Adipose tissue (tissue), 3 donors: ENCODE measurements around the gene TSPEAR. TPM values are rescaled to one million over a fixed set of nuclear protein-coding genes. Genes with fewer than 3 reads are reported as not detected.

ENCODE experiments used
- H3K27ac ChIP-seq: one replicate; pipeline ENCODE4 v1.5.1; 2013; ENCODE audit warnings: low read depth, low read length
- WGBS, 3 donors: extraction: QIAGEN DNeasy Blood & Tissue Kit; methylation state at CpG; one replicate each; pipeline ENCODE4 v1.1.7; 2013; 5-methylcytosine and 5-hydroxymethylcytosine counted together
- polyA plus RNA-seq, 3 donors: library from polyadenylated mRNA; stranded (reverse); fragments of 200-250 nt; gene quantifications; one replicate each; pipeline ENCODE4 v1.2.3, GENCODE V29; 2013
- donor health status: healthy with polysubstance abuse.
- donor health status: Bipolar disorder and iron deficiency.
- donor health status: healthy.

Gene TSPEAR
- polyA plus RNA-seq, 3 donors = 0.07 to 0.56 (median 0.10) TPM

DNA sequence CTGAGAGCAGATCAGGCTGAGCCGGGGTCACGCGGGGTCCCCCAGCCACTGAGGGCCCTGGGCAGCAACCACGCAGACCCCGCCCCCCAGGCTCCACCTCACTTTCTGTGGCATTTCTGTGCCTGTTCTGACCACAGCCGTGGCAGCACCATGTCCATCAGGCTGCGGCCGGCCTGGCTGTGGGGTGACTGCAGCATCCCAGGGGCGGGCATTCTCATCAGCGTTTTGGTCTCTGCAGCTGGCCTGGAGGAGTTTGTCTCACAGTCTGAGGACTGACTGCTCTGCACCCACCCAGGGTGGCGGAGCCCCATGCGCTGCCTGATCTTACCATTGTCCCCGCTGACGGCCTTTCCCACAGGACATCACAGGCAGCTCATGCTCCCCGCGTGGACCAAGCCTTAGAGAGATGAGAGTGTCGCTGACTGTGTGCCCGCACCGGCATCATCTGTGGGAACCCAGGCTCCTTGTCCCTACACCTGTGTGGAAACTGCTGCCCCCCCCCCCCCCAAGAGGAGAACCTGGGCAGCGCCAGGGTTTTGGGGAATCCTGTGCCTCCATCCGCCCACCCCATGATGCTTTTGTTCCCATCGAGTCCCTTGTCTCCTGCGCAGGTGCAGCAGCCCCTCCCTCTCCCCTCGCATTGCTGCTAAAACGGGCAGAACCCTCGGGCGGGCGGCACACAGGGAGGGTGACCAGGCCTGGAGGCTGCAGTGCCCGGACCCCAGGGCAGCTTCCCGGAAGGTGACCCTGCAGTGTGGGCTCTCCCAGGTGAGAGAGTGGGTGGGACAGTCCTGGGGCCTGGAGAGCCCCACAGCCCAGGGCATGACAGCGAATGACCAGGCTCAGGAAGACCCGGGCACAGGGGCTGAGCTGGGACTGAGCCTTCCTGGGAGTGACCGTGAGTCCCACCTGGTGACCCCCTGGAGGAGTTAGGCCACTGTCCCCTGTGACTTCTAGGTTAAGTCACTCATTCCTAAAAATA, 173.2 kb downstream of the TSPEAR start:
- 89 to 94% (median 93%) methylated on average over 31 to 33 of the region's 33 CpGs for WGBS, 3 donors
- no peak overlapping the region for H3K27ac ChIP-seq

DNA sequence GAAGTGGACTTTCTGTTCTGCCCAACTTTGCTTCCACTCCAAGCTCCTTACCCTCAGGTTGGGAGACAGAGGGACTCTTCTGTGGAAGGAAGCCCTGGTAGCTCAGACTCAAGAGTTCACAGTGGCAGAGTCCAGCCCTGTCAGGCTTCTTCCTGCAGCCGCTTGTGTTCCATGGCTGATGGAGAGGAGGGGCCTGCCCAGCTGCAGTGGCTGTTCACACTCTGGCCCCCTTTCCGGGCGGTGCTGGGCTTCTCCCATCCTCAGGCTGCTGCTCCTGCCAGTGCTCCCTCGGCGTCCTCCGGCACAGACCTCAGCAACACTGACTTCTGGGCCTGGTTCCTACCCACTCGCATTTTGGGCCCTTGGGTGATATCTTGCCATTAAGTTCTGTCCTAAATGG, 175.4 kb downstream of the TSPEAR start:
- H3K27ac ChIP-seq = no peak overlapping the region
- 41 to 57% (median 57%) methylated on average over 7 of the region's 7 CpGs for WGBS, 3 donors

DNA sequence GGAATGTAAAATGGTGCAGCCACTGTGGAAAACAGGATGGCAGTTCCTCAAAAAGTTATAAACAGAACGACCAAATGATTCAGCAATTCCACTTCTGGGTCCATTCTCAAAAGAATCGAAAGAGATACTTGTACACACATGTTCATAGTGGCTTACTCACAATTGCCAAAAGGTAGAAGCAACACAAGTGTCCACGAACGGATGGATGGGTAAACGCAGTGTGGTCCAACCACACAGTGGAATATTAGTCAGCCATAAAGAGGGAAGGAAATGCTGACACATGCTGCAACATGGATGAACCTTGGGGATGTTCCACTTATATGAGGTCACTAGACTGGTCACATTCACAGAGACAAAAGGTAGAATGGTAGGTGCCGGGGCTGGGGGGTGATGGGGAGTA, 176.7 kb downstream of the TSPEAR start:
- 88 to 91% (median 90%) methylated on average over 6 of the region's 6 CpGs for WGBS, 3 donors
- H3K27ac ChIP-seq = no peak overlapping the region

DNA sequence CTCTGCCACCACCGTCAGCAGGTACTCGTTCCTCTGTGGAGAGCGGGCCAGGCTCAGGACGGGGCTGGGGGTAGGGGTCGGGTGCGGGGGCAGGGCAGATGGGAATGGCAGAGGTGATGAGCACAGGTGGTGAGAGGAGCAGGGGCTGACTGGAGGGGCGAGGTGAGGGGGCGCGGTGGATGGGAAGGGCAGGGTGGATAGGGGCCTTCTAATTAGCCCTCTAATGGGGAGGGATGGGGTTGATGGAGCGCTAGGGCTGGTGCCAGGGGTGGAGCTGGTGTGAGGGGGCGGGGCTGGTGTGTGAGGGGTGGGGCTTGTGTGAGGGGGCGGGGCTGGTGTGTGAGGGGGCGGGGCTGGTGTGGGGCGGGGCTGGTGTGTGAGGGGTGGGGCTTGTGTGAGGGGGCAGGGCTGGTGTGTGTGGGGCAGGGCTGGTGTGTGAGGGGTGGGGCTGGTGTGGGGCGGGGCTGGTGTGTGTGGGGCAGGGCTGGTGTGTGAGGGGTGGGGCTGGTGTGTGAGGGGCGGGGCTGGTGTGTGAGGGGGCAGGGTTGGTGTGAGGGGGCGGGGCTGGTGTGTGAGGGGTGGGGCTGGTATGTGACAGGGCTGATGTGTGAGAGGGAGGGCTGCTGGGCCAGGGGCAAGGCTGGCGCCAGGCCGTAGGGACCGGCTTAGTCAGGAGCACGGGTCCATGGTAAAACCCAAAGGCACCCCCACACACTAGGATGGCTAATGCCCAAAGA, 177.3 kb downstream of the TSPEAR start:
- no peak overlapping the region for H3K27ac ChIP-seq
- WGBS, 3 donors = 85 to 90% (median 87%) methylated on average over 16 to 21 of the region's 21 CpGs

DNA sequence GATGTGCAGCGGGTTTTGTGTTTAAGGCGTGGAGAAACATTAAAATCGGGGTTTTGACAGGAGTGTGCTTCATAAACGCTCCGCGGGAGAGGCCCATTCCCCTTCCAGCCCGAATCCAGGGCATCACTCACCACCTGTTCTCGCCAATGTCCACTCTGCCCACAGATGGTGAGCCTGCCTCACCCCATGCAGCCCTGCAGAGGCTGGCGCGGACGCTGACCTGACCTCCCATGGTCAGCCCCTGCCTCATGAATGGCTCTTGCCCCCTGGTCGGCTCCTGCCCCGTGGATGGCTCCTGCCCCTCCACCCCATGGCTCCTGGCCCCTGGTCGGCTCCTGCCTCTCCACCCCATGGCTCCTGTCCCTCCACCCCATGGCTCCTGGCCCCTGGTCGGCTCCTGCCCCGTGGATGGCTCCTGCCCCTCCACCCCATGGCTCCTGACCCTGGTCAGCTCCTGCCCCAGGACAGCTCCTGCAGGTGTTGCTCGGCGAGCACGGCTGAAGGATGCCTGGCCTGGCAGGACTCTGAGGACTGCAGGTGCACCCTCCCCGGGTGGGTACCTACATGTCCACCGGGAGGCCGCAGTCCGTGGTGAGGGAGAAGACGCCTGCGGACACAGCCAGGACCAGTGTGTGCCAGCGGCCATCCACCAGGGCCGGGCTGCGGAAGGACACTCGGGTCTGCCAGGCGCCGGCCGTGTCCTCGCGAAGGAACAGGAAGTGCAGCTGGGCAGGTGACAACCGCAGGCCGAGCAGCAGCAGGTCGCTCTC, 178.1 kb downstream of the TSPEAR start:
- WGBS, 3 donors = 87 to 91% (median 90%) methylated on average over 37 of the region's 37 CpGs
- H3K27ac ChIP-seq = no peak overlapping the region

DNA sequence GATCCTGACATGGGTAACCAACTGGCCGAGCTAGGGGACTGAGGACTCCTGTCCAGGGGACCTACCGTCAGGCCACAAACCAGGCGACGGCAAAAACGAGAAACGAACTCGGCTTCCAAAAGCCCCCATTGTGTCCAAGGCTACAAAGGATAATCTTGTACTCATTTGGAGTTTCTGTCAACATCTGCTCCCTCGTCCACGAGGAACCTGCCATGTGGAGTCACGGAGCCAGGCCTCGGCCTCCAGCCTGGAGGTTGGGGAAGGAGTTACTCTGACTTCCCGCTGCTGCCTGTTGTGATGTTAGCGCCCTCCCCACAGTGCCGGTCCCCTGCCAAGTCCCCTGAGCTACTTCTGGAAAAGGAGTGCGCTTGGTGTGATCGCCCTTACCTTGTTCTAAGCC, 178.7 kb downstream of the TSPEAR start:
- H3K27ac ChIP-seq = no peak overlapping the region
- WGBS, 3 donors = 84 to 90% (median 90%) methylated on average over 16 of the region's 16 CpGs

DNA sequence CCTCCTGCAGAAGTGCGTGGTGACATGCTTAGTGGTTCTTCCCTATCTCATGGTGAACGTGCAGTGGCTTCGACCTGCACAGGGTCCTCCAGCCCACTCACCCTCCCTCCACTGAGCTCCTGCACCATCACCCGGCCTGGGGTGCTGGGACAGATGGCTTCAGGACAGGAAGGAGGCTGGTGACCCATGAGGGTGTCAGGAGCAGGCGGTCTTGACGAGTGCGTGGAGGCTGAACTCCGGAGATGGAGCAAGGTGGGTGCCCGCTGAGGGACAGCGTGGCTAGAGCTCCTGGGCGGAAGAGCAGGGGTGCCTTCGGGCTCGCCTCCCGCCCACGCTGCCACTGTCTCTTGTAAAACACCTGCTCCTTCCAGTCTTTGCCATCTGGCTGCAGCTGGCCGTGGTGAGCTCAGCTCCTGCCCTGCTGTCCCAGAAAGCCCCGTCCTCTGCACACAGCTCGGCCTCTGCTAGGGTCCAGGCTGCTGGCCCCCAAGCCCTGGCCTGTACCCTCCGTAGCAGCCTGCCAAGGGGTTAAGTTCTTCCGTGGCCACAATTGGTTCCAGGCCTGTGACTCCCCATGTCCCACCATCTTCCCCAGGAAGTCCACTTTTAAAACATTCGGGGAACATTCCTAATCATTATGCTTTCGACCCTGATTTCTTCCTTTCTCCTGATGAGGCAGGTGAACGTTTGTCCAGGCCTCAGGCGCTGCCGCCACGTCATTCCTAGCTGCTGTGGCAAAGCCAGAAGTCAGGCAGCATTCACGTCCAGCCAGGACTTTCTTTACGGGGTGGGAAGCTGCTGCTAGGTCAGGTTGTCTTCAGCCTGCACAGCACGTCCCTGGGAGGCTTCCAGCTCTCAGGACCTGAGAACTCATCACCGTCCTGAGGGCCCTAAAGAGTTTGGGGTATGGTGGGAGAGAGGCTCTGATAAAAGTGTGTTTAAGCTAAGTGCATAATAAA, 179.5 kb downstream of the TSPEAR start:
- WGBS, 3 donors = 73 to 80% (median 75%) methylated on average over 30 of the region's 30 CpGs
- H3K27ac ChIP-seq = no peak overlapping the region

DNA sequence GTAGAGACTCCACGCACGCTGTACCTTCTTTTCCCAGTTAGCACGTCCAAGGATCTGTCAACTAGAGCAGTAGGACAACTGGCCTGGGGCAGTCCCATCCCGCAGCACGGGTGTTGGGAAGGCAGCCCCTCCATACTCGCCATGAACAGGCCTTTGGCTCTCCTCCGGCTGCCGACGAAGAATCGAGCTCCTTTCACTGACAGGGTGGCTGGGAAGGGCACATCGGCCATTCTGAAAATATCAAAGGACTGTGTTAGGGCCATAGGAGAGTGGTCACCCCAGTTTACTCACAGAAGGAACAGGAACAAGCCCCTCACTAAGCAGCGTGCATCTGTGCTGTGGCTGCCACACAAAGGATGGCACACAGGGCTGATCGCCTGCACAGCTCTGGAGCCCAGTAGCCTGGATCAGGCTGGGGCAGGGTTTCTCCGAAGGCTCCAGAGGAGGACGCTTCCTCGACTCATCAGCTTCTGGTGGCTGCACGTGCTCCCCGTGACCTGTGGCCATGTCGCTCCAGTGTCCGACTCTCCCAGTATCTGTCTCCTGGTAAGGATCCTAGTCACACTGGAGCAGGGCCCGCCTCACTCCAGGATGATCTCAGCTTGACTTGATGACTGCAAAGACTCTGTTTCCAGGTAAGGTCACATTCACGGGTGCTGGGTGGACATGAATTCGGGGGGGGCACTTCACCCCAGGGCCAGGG, 180.3 kb downstream of the TSPEAR start:
- no peak overlapping the region for H3K27ac ChIP-seq
- 76 to 90% (median 88%) methylated on average over 23 of the region's 23 CpGs for WGBS, 3 donors

DNA sequence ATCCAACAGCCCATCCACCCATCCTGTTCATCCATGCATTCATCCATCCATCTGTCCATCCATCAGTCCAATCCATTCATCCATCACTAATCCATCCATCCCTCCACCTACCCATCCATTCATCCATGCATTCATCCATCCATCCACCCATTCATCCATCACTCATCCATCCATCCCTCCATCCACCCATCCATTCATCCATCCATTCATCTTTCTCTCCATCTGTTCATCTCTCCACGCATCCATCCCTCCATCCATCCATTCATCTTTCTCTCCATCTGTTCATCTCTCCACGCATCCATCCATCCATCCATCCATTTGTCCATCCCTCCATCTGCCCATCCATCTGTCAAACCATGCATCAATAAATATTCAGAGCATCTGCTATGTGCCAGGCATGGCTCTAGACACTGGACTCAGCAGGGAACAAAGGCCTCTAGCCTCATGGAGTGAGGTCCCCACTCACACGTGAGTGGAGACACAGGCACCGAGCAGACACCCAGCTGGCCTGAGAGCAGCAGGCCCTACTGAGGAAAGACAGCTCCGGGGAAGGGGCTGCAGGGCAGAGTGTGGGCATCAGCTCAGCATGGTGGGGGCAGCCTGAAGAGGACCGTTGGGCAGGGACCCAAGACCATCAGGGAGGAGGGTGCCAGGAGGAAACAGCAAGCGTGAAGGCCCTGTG, 181.0 kb downstream of the TSPEAR start:
- no peak overlapping the region for H3K27ac ChIP-seq
- 75 to 91% (median 87%) methylated on average over 7 of the region's 7 CpGs for WGBS, 3 donors

DNA sequence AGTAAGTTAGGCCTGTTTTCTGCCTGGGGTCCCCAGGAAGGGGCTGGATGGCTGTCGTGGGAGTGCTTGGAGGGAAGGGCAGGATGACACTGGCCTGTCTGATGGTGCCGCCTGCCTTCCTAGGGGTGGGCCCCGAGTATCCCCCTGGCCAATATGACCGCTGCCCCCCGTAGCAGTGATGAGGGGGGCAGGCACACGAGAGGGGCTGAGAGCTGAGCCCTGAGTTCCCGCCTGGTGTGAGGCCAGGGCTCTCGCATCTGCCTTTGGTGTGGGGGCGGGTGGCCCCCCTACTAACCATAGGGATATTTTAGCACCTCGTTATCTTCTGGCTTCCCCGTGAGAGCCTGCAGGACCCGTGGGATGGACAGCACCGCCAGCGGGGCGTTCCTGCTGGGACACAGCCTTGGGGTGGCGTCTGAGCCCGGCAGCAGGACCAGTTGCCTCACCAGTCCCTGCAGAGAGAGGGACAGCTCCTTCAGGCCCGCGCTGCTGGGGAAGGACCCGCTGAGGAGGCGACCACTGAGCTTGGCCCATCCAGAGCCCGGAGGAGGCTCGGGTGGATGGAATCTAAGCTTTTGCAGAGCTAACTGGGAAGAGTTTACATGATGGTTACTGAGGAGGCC, 181.8 kb downstream of the TSPEAR start:
- 64 to 77% (median 75%) methylated on average over 23 of the region's 23 CpGs for WGBS, 3 donors
- no peak overlapping the region for H3K27ac ChIP-seq

DNA sequence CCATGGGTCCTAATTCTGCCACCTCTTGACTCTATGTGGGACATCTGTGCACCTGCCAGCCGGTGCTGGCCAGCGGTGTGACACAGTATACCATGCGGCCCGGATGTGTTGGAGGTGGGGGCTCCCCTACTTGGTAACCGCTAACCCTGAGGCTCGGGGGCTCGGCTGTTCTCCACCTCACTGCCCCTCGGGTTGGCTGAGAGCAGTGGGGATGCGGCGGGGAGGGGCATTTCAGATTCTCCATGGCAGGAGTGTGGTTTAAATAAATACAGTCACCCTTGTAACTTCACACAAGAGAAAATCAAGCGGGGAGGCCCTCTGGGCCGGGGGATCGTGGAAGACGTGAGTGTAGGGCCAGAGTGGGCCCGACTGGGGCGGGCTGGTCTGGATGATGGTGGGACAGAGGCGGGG, 182.4 kb downstream of the TSPEAR start:
- WGBS, 3 donors = 85 to 90% (median 90%) methylated on average over 17 of the region's 17 CpGs

DNA sequence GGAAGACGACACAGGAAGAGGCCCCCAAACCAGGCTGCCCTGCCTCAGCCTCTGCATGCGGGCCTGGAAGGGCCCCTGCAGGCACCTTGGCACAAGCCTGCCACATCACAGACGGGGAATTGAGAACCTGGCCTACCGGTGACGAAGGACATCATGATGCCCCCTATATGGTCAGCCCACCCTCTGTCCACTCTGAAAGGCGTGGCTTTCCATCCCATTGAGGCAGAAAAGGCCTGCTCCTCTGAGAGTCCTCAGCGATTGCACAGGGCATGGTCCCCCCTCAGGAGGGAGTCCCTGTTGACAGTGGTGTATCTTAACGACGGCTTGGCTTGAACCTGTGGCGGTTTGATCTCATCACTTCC, 182.8 kb downstream of the TSPEAR start:
- WGBS, 3 donors = 78 to 89% (median 84%) methylated on average over 10 of the region's 10 CpGs

More for the DNA sequence above, 182.4 kb downstream of the TSPEAR start:
- H3K27ac ChIP-seq = no peak overlapping the region

DNA sequence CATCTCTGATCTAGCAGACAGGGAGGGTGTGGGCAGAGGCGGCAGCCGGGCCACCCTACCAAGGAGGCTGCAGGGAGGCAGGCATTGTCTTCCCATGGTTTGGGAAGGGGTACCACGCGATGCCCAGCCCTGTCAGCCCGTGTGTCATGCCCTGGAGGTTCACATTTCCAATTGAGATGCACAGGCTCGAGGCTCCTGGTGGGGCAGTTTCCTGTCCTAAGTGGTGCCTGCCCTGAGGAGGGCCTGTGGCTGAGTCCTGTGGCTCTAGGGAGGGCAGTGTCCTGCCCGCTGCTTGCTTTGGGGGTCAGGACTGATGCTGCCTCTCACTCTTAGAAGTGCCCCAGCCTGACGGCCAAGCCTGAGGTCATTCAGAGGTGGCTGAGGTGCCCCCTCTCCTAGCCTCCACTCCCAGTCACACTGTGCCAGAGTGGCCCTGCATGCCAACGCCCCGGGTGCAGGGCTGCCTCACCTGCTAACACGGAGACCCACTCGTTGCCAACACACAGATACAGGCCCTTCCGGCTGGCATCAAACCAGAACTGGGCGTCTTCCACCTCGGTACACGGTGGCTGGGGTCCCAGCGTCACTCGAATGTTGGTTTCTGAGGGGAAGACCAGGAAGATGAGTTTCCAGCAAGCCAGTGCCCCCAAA, 183.3 kb downstream of the TSPEAR start:
- 78 to 87% (median 83%) methylated on average over 18 of the region's 18 CpGs for WGBS, 3 donors

More for the DNA sequence above, 182.8 kb downstream of the TSPEAR start:
- H3K27ac ChIP-seq = no peak overlapping the region

DNA sequence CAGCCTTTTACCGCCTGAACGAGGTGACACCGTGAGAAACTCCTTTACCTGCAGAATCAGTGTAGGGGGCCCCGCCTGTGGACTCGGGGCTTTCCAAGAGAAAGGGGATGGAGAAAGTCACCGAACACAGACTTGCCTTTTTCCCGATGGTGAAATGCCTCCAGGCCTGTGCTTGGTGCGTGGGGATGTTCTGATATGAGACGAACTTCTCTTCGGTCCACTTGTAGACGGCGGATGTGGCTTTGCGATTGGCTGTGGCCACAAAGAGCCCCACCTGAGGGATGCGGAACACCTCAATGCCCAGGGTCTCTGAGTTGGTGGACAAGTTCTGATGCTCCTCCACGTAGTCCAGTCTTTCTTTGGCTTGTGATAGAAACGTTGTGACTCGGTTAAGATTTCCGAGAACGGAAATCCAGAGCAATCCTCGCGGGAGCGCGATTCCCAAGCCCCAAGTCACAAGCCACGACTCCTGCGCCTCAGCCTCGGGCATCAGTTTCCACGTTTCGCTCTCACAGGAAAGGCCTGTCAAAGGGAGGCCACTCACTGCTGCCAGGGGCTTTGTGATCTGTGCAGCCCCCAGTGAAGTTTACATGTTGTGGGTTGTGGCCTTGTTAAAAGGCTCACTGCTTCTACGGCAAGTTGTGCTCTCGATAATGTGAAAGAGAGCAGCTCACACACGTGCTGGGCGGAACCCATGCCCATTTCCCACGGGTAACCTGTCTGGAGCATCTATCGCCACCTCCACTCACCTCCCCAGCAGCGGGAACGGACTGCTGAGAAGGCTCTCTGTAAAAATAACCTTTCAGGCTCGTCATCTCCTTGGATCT, 184.0 kb downstream of the TSPEAR start:
- H3K27ac ChIP-seq = no peak overlapping the region
- 82 to 90% (median 88%) methylated on average over 37 of the region's 37 CpGs for WGBS, 3 donors

More for the DNA sequence above, 183.3 kb downstream of the TSPEAR start:
- no peak overlapping the region for H3K27ac ChIP-seq
